A549 (cell line): Measurements from ENCODE around the gene RYR1. TPM values are rescaled to one million over a fixed set of nuclear protein-coding genes. Genes with fewer than 3 reads are reported as not detected.

ENCODE experiments used
- ATAC-seq, 2 experiments: fragments of 200-7000 bp in 1 of 2; fragments of >200 bp in 1 of 2; cut with Nextera tagmentation in 1 of 2; cut with Tn5 transposase in 1 of 2; 3 replicates each; pipeline versions ENCODE4 v1.8.0 to v1.9.1; 2018 to 2020; ENCODE audit warnings: mild to moderate bottlenecking in 1 of 2, moderate library complexity in 1 of 2
- CTCF ChIA-PET: fragments of 300-600 bp; sonication (Branson Sonifier 250); formaldehyde crosslinking; extraction: SDS; loops from one replicate; lab custom pipeline; 2021; ENCODE audit warnings: antibody characterized with exemption, inconsistent platforms; lab: Yijun Ruan, JAX
- POLR2A ChIA-PET: fragments of 350-600 bp; formaldehyde crosslinking; extraction: SDS; loops from one replicate; lab custom pipeline; 2021; ENCODE audit warnings: antibody characterized with exemption, inconsistent platforms; lab: Yijun Ruan, JAX
- DNase-seq, 2 experiments: peaks; one replicate each; pipeline versions ENCODE4 v3.0.0 to v3.0.0-alpha.2; 2011 to 2016; ENCODE audit warnings: low read depth in 1 of 2, low spot score in 1 of 2
- FAIRE-seq: peaks from 2 replicates; lab custom pipeline; 2011; peaks lifted over from hg19 to GRCh38; lab: Jason Lieb, UNC
- H3K27ac ChIP-seq, 2 experiments: fragments of >200 bp; sonication (Bioruptor Twin); formaldehyde crosslinking; 3 replicates each; pipeline ENCODE4 v1.5.1; 2016 to 2017
- H3K4me1 ChIP-seq: fragments of >200 bp; sonication (Bioruptor Twin); formaldehyde crosslinking; 3 replicates; pipeline ENCODE4 v1.6.1; 2016
- H3K4me2 ChIP-seq: fragments of >200 bp; sonication (Bioruptor Twin); formaldehyde crosslinking; 3 replicates; pipeline ENCODE4 v1.6.1; 2016
- H3K4me3 ChIP-seq: fragments of >200 bp; sonication (Bioruptor Twin); formaldehyde crosslinking; 3 replicates; pipeline ENCODE4 v1.5.1; 2016
- H3K9me3 ChIP-seq: fragments of >200 bp; sonication (Bioruptor Twin); formaldehyde crosslinking; 3 replicates; pipeline ENCODE4 v1.6.1; 2016
- CBX8 ChIP-seq: fragments of 200-600 bp; sonication (generic); IDR thresholded peaks from 2 replicates; pipeline ENCODE4 v1.6.1; 2016
- CHD4 ChIP-seq: fragments of 200-600 bp; sonication (generic); IDR thresholded peaks from 2 replicates; pipeline ENCODE4 v1.6.1; 2016; ENCODE audit warnings: antibody characterized with exemption, mild to moderate bottlenecking, borderline replicate concordance
- EP300 ChIP-seq, 2 experiments: fragments of >200 bp; sonication (Bioruptor Twin); formaldehyde crosslinking; IDR thresholded peaks; 2 replicates in 1 of 2; 3 replicates in 1 of 2; pipeline ENCODE4 v1.6.1; 2016 to 2017
- ESRRA ChIP-seq: fragments of 150-350 bp; IDR thresholded peaks from 2 replicates; pipeline ENCODE4 v1.6.1; 2014; ENCODE audit warnings: mild to moderate bottlenecking, low read length, borderline replicate concordance
- FOSL2 ChIP-seq, 2 experiments: fragments of 450-650 bp in 1 of 2; fragments of >200 bp in 1 of 2; sonication (Bioruptor Twin) in 1 of 2; formaldehyde crosslinking; IDR thresholded peaks; 2 replicates each; pipeline versions ENCODE4 v1.5.0 to v1.6.1; 2016 to 2020; ENCODE audit warnings: mild to moderate bottlenecking in 1 of 2, moderate library complexity in 1 of 2
- HDAC2 ChIP-seq: fragments of 200-600 bp; sonication (generic); IDR thresholded peaks from 2 replicates; pipeline ENCODE4 v1.6.1; 2016
- HOXA7 ChIP-seq: fragments of 250-450 bp; sonication (Bioruptor Pico); IDR thresholded peaks from 2 replicates; pipeline ENCODE4 v1.5.0; 2020; ENCODE audit warnings: mild to moderate bottlenecking, moderate library complexity
- HOXB5 ChIP-seq: fragments of 250-450 bp; sonication (Bioruptor Pico); IDR thresholded peaks from 2 replicates; pipeline ENCODE4 v1.5.0; 2020; ENCODE audit warnings: mild to moderate bottlenecking, moderate library complexity
- KDM1A ChIP-seq: fragments of 200-600 bp; sonication (generic); IDR thresholded peaks from 2 replicates; pipeline ENCODE4 v1.6.1; 2016; ENCODE audit warnings: low read depth, mild to moderate bottlenecking
- MAZ ChIP-seq: fragments of 150-350 bp; IDR thresholded peaks from 2 replicates; pipeline ENCODE4 v1.6.1; 2014; ENCODE audit warnings: antibody characterized with exemption, low read depth, low read length, borderline replicate concordance
- NFE2L2 ChIP-seq: fragments of 150-350 bp; conservative IDR thresholded peaks from 2 replicates; pipeline ENCODE4 v1.6.1; 2014; ENCODE audit warnings: low read length
- PHF8 ChIP-seq: fragments of 200-600 bp; sonication (generic); IDR thresholded peaks from 2 replicates; pipeline ENCODE4 v1.6.1; 2016; ENCODE audit warnings: low read depth, mild to moderate bottlenecking, antibody characterized with exemption, moderate library complexity, borderline replicate concordance
- POLR2AphosphoS2 ChIP-seq: conservative IDR thresholded peaks from 2 replicates; pipeline ENCODE4 v1.6.1; 2012; ENCODE audit warnings: low read length, improper control_type of control experiment, inconsistent platforms
- RCOR1 ChIP-seq: fragments of 150-350 bp; IDR thresholded peaks from 2 replicates; pipeline ENCODE4 v1.6.1; 2014; ENCODE audit warnings: antibody characterized with exemption, low read length, low read depth
- RNF2 ChIP-seq: fragments of 200-600 bp; sonication (generic); IDR thresholded peaks from 2 replicates; pipeline ENCODE4 v1.6.1; 2016; ENCODE audit warnings: low read depth, mild to moderate bottlenecking, antibody characterized with exemption, moderate library complexity, borderline replicate concordance
- TFCP2L1 ChIP-seq: fragments of 250-450 bp; sonication (Bioruptor Pico); IDR thresholded peaks from 2 replicates; pipeline ENCODE4 v1.5.0; 2021; ENCODE audit warnings: mild to moderate bottlenecking
- TP53 ChIP-seq: fragments of 250-450 bp; sonication (Bioruptor Pico); IDR thresholded peaks from 2 replicates; pipeline ENCODE4 v1.5.0; 2021; ENCODE audit warnings: mild to moderate bottlenecking, moderate library complexity
- ZC3H11A ChIP-seq: fragments of 450-650 bp; IDR thresholded peaks from 2 replicates; pipeline ENCODE4 v1.6.1; 2014; ENCODE audit warnings: antibody characterized with exemption, mild to moderate bottlenecking
- ZFP36 ChIP-seq: fragments of 450-650 bp; IDR thresholded peaks from 2 replicates; pipeline ENCODE4 v1.6.1; 2014; ENCODE audit warnings: borderline replicate concordance; ENCODE audit not compliant: partially characterized antibody
- WGBS: methylation state at CpG from one replicate; pipeline ENCODE4 v1.1.6; 2017; ENCODE audit errors: missing lambda C conversion rate; 5-methylcytosine and 5-hydroxymethylcytosine counted together
- polyA plus RNA-seq, 4 experiments: library from polyadenylated mRNA; depleted of rRNA in 3 of 4; stranded (reverse); fragments of >200 nt; fragmentation: RNase III in 1 of 4; extraction: RNeasy Plus Mini Kit Qiagen cat#74134 plus additional on column Dnase treatment in 1 of 4; gene quantifications; 2 replicates in 3 of 4; 3 replicates in 1 of 4; pipeline ENCODE4 v1.2.3, GENCODE V29; 2011 to 2017
- TF ChIP-seq, protein P1 (sequence below): fragments of >200 bp; sonication (Bioruptor Twin); formaldehyde crosslinking; IDR thresholded peaks from 2 replicates; pipeline ENCODE4 v1.6.1; 2016
- TF ChIP-seq, protein P2 (sequence below): IDR thresholded peaks from 2 replicates; pipeline ENCODE4 v1.6.1; 2012; ENCODE audit warnings: low read depth, borderline replicate concordance
- TF ChIP-seq, protein P3 (sequence below): fragments of >200 bp; sonication (Bioruptor Twin); formaldehyde crosslinking; IDR thresholded peaks from 3 replicates; pipeline ENCODE4 v1.5.1; 2016
- TF ChIP-seq, protein P4 (sequence below): fragments of 450-650 bp; IDR thresholded peaks from 2 replicates; pipeline ENCODE4 v1.6.1; 2014; ENCODE audit warnings: antibody characterized with exemption
- TF ChIP-seq, protein P5 (sequence below): fragments of 200-600 bp; sonication (generic); IDR thresholded peaks from 2 replicates; pipeline ENCODE4 v1.6.1; 2016; ENCODE audit warnings: antibody characterized with exemption, mild to moderate bottlenecking, moderate library complexity

RYR1 gene
- polyA plus RNA-seq, 2 of the 4 experiments (the other 2 are of a cell fraction): 1.4 to 3.1 TPM

DNA sequence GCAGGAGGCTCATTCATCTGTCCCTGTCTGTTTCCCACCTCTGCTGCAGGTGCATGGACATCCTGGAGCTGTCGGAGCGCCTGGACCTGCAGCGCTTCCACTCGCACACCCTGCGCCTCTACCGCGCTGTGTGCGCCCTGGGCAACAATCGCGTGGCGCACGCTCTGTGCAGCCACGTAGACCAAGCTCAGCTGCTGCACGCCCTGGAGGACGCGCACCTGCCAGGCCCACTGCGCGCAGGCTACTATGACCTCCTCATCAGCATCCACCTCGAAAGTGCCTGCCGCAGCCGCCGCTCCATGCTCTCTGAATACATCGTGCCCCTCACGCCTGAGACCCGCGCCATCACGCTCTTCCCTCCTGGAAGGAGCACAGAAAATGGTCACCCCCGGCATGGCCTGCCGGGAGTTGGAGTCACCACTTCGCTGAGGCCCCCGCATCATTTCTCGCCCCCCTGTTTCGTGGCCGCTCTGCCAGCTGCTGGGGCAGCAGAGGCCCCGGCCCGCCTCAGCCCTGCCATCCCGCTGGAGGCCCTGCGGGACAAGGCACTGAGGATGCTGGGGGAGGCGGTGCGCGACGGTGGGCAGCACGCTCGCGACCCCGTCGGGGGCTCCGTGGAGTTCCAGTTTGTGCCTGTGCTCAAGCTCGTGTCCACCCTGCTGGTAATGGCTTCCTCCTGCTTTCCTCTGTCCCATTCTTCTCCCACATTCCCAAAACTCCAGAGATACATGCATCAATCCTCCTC is 52.2 kb downstream of the RYR1 start:
- DNase-seq: no peak
- CTCF ChIA-PET: interaction anchor here (1.4 to 4.1 kb wide), 3 partner anchors 18 to 82 kb away, joined by 3 to 16 read pairs (median 5); partner anchors contain the start of gene FAM98C
- 63% methylated on average over 49 of the region's 49 CpGs for WGBS
- H3K4me2 ChIP-seq: no peak overlapping the region
- FAIRE-seq: no peak
- no peak overlapping the region for H3K27ac ChIP-seq
- no peak for TF ChIP-seq PHF8
- no peak for TF ChIP-seq CBX8
- no peak for TF ChIP-seq ZFP36
- TF ChIP-seq ZC3H11A: no peak
- TF ChIP-seq HOXA7 (CRISPR knock-in tag): no peak
- TF ChIP-seq RNF2: no peak
- TF ChIP-seq ESRRA: no peak
- TF ChIP-seq NFE2L2: no peak
- no peak for TF ChIP-seq TP53 (CRISPR knock-in tag)
- TF ChIP-seq, protein P1, sequence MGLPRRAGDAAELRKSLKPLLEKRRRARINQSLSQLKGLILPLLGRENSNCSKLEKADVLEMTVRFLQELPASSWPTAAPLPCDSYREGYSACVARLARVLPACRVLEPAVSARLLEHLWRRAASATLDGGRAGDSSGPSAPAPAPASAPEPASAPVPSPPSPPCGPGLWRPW: no peak
- no peak for TF ChIP-seq EP300 (IDR thresholded peaks at IDR 0.05)
- TF ChIP-seq, protein P2, sequence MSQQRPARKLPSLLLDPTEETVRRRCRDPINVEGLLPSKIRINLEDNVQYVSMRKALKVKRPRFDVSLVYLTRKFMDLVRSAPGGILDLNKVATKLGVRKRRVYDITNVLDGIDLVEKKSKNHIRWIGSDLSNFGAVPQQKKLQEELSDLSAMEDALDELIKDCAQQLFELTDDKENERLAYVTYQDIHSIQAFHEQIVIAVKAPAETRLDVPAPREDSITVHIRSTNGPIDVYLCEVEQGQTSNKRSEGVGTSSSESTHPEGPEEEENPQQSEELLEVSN: no peak
- ATAC-seq: no peak
- peaks cover 32% of the 10 kb centered on the region for H3K9me3 ChIP-seq
- no peak overlapping the region for H3K4me3 ChIP-seq
- H3K4me1 ChIP-seq: no peaks in the 10 kb centered on the region
- POLR2A ChIA-PET: no interaction called here

DNA sequence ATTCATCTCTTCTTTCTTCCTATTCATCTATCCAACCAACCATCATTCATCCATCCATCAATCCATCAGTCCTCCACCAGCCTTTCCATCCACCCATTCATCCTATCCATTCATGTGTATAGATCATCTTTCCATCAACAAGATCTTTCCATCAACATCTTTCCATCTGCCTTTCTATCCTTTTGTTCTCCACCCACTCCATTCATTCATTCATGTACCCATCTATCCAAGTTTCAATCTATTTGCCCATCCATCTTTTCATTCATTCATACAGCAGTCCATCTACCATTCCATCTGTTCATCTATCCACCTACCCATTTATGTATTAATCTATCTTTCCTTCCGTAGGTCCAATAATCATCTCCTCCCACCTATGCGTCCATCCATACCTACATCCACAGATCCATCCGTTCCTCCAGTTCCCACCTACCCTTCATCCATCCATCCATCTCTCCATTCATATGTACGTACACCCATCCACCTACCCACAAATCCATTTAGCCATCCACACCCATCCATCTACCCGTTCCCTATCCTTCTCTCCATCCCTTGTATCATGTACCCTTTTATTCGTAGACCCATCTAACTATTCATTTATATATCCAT is 53.3 kb downstream of the RYR1 start:
- TF ChIP-seq TP53 (CRISPR knock-in tag) (no peak), KDM1A (no peak)
- no peak for DNase-seq
- FAIRE-seq: peak; percentile 95
- Histone ChIP-seq H3K4me3 (no peak overlapping the region), H3K4me2 (no peak overlapping the region), H3K27ac (no peak overlapping the region), H3K4me1 (no peaks in the 10 kb centered on the region), H3K9me3 (peaks cover 44% of the 10 kb centered on the region)
- whole genome bisulfite sequencing: 41% methylated on average over 6 of the region's 6 CpGs
- POLR2A ChIA-PET: no interaction called here
- ATAC-seq: no peak
- CTCF ChIA-PET: interaction anchor here (4.1 kb wide), 1 partner anchor 83 kb away, joined by 16 read pairs; the partner anchor contains the start of gene FAM98C

DNA sequence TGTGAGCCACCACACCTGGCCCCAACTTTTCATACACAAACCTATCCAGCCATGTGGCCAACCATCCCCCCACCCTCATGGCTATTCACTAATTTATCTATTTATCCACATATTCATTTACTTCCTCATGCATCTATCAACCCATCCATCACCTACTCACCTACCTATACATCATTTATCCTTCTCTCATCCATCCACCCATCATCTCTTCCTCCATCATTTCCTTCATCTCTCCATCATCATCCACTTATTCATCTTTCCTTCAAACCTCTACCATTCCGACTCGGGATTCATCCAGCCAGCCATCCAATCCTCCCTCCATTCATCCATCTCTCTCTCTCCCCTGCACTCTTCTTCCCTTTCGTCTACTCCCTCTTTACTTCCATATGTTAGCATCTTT is 54.6 kb downstream of the RYR1 start:
- ChIA-PET POLR2A (no interaction called here), CTCF (interaction anchor here (3.3 kb wide), 1 partner anchor 9 kb away, joined by 14 read pairs; no protein-coding TSS in a partner anchor)
- Histone ChIP-seq H3K4me3 (no peak overlapping the region), H3K27ac (no peak overlapping the region), H3K9me3 (peaks cover 44% of the 10 kb centered on the region), H3K4me2 (no peak overlapping the region), H3K4me1 (no peaks in the 10 kb centered on the region)
- DNase-seq (no peak), ATAC-seq (no peak), FAIRE-seq (no peak)
- WGBS: 16% methylated on average over 3 of the region's 3 CpGs
- TF ChIP-seq, protein P3, sequence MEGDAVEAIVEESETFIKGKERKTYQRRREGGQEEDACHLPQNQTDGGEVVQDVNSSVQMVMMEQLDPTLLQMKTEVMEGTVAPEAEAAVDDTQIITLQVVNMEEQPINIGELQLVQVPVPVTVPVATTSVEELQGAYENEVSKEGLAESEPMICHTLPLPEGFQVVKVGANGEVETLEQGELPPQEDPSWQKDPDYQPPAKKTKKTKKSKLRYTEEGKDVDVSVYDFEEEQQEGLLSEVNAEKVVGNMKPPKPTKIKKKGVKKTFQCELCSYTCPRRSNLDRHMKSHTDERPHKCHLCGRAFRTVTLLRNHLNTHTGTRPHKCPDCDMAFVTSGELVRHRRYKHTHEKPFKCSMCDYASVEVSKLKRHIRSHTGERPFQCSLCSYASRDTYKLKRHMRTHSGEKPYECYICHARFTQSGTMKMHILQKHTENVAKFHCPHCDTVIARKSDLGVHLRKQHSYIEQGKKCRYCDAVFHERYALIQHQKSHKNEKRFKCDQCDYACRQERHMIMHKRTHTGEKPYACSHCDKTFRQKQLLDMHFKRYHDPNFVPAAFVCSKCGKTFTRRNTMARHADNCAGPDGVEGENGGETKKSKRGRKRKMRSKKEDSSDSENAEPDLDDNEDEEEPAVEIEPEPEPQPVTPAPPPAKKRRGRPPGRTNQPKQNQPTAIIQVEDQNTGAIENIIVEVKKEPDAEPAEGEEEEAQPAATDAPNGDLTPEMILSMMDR: no peak
- TF ChIP-seq, protein P4, sequence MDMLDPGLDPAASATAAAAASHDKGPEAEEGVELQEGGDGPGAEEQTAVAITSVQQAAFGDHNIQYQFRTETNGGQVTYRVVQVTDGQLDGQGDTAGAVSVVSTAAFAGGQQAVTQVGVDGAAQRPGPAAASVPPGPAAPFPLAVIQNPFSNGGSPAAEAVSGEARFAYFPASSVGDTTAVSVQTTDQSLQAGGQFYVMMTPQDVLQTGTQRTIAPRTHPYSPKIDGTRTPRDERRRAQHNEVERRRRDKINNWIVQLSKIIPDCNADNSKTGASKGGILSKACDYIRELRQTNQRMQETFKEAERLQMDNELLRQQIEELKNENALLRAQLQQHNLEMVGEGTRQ: no peak
- TF ChIP-seq CHD4 (no peak), POLR2AphosphoS2 (no peak), HDAC2 (no peak), FOSL2 (IDR thresholded peaks at IDR 0.05) (no peak), FOSL2 (CRISPR knock-in tag; IDR thresholded peaks at IDR 0.05) (no peak), RCOR1 (no peak), ZFP36 (no peak), MAZ (no peak), HOXB5 (CRISPR knock-in tag) (no peak), TFCP2L1 (CRISPR knock-in tag) (no peak)
- TF ChIP-seq, protein P5, sequence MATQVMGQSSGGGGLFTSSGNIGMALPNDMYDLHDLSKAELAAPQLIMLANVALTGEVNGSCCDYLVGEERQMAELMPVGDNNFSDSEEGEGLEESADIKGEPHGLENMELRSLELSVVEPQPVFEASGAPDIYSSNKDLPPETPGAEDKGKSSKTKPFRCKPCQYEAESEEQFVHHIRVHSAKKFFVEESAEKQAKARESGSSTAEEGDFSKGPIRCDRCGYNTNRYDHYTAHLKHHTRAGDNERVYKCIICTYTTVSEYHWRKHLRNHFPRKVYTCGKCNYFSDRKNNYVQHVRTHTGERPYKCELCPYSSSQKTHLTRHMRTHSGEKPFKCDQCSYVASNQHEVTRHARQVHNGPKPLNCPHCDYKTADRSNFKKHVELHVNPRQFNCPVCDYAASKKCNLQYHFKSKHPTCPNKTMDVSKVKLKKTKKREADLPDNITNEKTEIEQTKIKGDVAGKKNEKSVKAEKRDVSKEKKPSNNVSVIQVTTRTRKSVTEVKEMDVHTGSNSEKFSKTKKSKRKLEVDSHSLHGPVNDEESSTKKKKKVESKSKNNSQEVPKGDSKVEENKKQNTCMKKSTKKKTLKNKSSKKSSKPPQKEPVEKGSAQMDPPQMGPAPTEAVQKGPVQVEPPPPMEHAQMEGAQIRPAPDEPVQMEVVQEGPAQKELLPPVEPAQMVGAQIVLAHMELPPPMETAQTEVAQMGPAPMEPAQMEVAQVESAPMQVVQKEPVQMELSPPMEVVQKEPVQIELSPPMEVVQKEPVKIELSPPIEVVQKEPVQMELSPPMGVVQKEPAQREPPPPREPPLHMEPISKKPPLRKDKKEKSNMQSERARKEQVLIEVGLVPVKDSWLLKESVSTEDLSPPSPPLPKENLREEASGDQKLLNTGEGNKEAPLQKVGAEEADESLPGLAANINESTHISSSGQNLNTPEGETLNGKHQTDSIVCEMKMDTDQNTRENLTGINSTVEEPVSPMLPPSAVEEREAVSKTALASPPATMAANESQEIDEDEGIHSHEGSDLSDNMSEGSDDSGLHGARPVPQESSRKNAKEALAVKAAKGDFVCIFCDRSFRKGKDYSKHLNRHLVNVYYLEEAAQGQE: no peak
- TF ChIP-seq, protein P2: no peak
